H4 (cell line): ENCODE measurements around the gene GDF7. TPM values are rescaled to one million over a fixed set of nuclear protein-coding genes. Genes with fewer than 3 reads are reported as not detected.
"Not testable (repeated sequence)": the region's sequence is repeated elsewhere in the genome, so short reads cannot be mapped to it uniquely, and the experiment has no call there.

ENCODE experiments used
- DNase-seq: peaks from one replicate; pipeline ENCODE4 v3.0.0-alpha.2; 2015; ENCODE audit warnings: low spot score
- total RNA-seq: library from RNA; depleted of rRNA; stranded (reverse); fragments of >200 nt; shearing (Covaris generic); gene quantifications from 2 replicates; pipeline ENCODE4 v1.2.3, GENCODE V29; 2014

The GDF7 gene
- total RNA-seq, 1 experiment from 2014 or later = 0.04 TPM

GRCh38 chr2:20697322-20697934, 30.5 kb downstream of the GDF7 start:
- DNase-seq = no peak

- DNase-seq = no peak
Observed at GRCh38 chr2:20698916-20699613, 32.1 kb downstream of the GDF7 start.

- no peak for DNase-seq
Observed at GRCh38 chr2:20702563-20702962, 35.6 kb downstream of the GDF7 start.

GRCh38 chr2:20704886-20705285, 37.9 kb downstream of the GDF7 start:
- DNase-seq = no peak

- no peak for DNase-seq
Observed at GRCh38 chr2:20706217-20706616, 39.3 kb downstream of the GDF7 start.

- DNase-seq = no peak
Observed at GRCh38 chr2:20706786-20707185, 39.8 kb downstream of the GDF7 start.

- no peak for DNase-seq
Observed at GRCh38 chr2:20707601-20708000, 40.7 kb downstream of the GDF7 start.

- DNase-seq = not testable (repeated sequence)
Observed at GRCh38 chr2:20711641-20712040, 44.7 kb downstream of the GDF7 start.

GRCh38 chr2:20713585-20713984, 46.6 kb downstream of the GDF7 start:
- DNase-seq = not testable (repeated sequence)

GRCh38 chr2:20714412-20714811, 47.5 kb downstream of the GDF7 start:
- not testable (repeated sequence) for DNase-seq

GRCh38 chr2:20716164-20716563, 49.2 kb downstream of the GDF7 start:
- not testable (repeated sequence) for DNase-seq

GRCh38 chr2:20717641-20718040, 50.7 kb downstream of the GDF7 start:
- DNase-seq = no peak

GRCh38 chr2:20722592-20723240, 55.8 kb downstream of the GDF7 start:
- DNase-seq = no peak

GRCh38 chr2:20723543-20723942, 56.6 kb downstream of the GDF7 start:
- no peak for DNase-seq

GRCh38 chr2:20724500-20725053, 57.6 kb downstream of the GDF7 start:
- DNase-seq = no peak

- no peak for DNase-seq
Observed at GRCh38 chr2:20725782-20726181, 58.8 kb downstream of the GDF7 start.

GRCh38 chr2:20726913-20727312, 60.0 kb downstream of the GDF7 start:
- DNase-seq = no peak

- DNase-seq = no peak
Observed at GRCh38 chr2:20728114-20728758, 61.3 kb downstream of the GDF7 start.
